Measurements from ENCODE around the gene PLEKHG4B.
"Not testable (repeated sequence)": the region's sequence is repeated elsewhere in the genome, so short reads cannot be mapped to it uniquely, and the experiment has no call there.

PLEKHG4B gene

GRCh38 chr5:204462-204861, 112.5 kb downstream of the PLEKHG4B start:
- no peak for DNase-seq

- no peak for DNase-seq
Measured at GRCh38 chr5:204966-205670, 113.2 kb downstream of the PLEKHG4B start.

GRCh38 chr5:206406-206805, 114.4 kb downstream of the PLEKHG4B start:
- DNase-seq: no peak

- DNase-seq: no peak
Measured at GRCh38 chr5:206927-207536, 115.1 kb downstream of the PLEKHG4B start.

GRCh38 chr5:207599-207998, 115.6 kb downstream of the PLEKHG4B start:
- no peak for DNase-seq

- DNase-seq: no peak
Measured at GRCh38 chr5:208449-209114, 116.6 kb downstream of the PLEKHG4B start.

- DNase-seq: no peak
Measured at GRCh38 chr5:213803-214395, 121.9 kb downstream of the PLEKHG4B start.

- DNase-seq: not testable (repeated sequence)
Measured at GRCh38 chr5:215256-215655, 123.3 kb downstream of the PLEKHG4B start.

- DNase-seq: not testable (repeated sequence)
Measured at GRCh38 chr5:216076-216475, 124.1 kb downstream of the PLEKHG4B start.

GRCh38 chr5:217494-218456, 125.8 kb downstream of the PLEKHG4B start, which contains the start of the genes CCDC127 and SDHA:
TSS of gene CCDC127 (minus strand) at chr5:218153. CDS start at chr5:216849, 1,304 bp downstream.
TSS of gene SDHA (plus strand) at chr5:218320. CDS start at chr5:218356, 36 bp downstream.
- DNase-seq: peak; percentile 99

- peak; percentile 56 for DNase-seq
Measured at GRCh38 chr5:218457-219291, 126.7 kb downstream of the PLEKHG4B start.

GRCh38 chr5:219460-219863, 127.5 kb downstream of the PLEKHG4B start:
- no peak for DNase-seq

GRCh38 chr5:219991-220390, 128.0 kb downstream of the PLEKHG4B start:
- DNase-seq: no peak

- DNase-seq: not testable (repeated sequence)
Measured at GRCh38 chr5:222951-223715, 131.2 kb downstream of the PLEKHG4B start.

- DNase-seq: no peak
Measured at GRCh38 chr5:223791-224190, 131.8 kb downstream of the PLEKHG4B start.

- DNase-seq: no peak
Measured at GRCh38 chr5:225334-225733, 133.4 kb downstream of the PLEKHG4B start.

GRCh38 chr5:227375-227774, 135.4 kb downstream of the PLEKHG4B start:
- not testable (repeated sequence) for DNase-seq

GRCh38 chr5:228886-229285, 136.9 kb downstream of the PLEKHG4B start:
- no peak for DNase-seq

GRCh38 chr5:230711-231110, 138.7 kb downstream of the PLEKHG4B start:
- DNase-seq: no peak

GRCh38 chr5:231661-232060, 139.7 kb downstream of the PLEKHG4B start:
- DNase-seq: no peak
